HG03060 (cell line): Measurements from ENCODE around the gene SZT2.
"Not testable (repeated sequence)": the region's sequence is repeated elsewhere in the genome, so short reads cannot be mapped to it uniquely, and the experiment has no call there.

ENCODE experiments used
- ATAC-seq: cut with Tn5 transposase; IDR thresholded peaks from one replicate; pipeline ENCODE4 v1.9.1; 2021; ENCODE audit warnings: low read depth, moderate number of reproducible peaks; ENCODE audit not compliant: unreplicated experiment

Gene SZT2

GRCh38 chr1:43477716-43478115, 88.0 kb downstream of the SZT2 start:
- no peak for ATAC-seq

- ATAC-seq, result no peak
These were observed 89.7 kb downstream of the SZT2 start for GRCh38 chr1:43479414-43479813.

GRCh38 chr1:43481491-43481890, 91.8 kb downstream of the SZT2 start:
- ATAC-seq, result no peak

DNA sequence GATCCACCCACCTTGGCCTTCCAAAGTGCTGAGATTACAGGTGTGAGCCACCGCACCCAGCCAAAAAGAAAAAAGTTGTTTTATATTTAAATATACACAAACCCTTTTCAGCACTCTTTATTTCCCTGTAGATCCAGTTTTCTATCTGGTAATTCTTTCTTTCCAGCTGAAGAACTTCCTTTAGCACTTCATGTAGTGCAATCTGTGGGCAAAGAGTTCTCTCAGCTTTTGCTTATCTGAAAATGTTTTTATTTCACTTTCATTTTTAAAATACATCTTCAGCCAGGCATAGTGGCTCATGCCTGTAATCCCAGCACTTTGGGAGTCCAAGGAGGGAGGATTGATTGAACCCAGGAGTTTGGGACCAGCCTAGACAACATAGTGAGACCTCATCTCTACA, 92.5 kb downstream of the SZT2 start:
- no peak for ATAC-seq

- ATAC-seq, result no peak
These were observed 94.7 kb downstream of the SZT2 start for GRCh38 chr1:43484367-43484766.

GRCh38 chr1:43488165-43488564, 98.5 kb downstream of the SZT2 start:
- no peak for ATAC-seq

GRCh38 chr1:43491061-43491460, 101.4 kb downstream of the SZT2 start:
- ATAC-seq, result no peak

GRCh38 chr1:43492826-43493225, 103.1 kb downstream of the SZT2 start:
- no peak for ATAC-seq

DNA sequence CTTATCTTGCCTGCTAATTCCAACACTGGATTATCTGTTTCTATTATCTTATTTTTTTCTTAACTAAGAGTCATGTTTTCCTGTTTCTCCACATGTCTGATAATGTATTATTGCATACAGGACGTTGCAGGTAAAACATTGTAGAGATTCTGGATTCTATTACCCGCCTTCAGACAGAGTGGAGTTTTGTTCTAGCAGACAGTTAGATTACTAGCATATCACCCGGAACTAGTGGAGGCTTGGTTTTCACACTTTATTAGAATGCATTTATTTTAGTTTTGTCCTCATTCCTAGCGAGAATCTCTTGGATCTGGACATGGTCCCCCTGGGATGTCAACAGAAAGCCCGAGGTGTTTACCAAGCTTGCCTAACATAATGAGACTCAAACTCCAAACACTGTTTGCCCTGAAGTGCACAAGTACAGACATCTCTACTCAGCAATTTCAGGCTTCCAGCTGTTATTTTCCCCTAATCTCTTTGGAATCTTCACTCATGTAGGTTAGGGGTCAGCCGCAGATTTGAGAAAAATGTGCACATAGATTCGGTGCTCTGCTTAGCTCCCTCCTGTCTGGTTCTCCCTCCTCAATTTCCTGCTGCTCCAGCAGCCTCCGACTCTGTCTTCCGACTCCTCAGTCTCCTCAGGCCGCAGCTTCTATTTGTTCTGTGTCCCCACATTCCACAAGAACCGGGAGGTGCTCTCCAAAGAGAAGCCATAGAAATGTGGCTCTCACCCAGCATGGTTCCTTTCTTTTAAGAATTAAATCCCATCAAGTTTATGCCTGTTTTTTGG, 104.2 kb downstream of the SZT2 start:
- no peak for ATAC-seq

GRCh38 chr1:43495204-43495603, 105.5 kb downstream of the SZT2 start:
- ATAC-seq, result no peak

GRCh38 chr1:43499898-43500297, 110.2 kb downstream of the SZT2 start:
- no peak for ATAC-seq

DNA sequence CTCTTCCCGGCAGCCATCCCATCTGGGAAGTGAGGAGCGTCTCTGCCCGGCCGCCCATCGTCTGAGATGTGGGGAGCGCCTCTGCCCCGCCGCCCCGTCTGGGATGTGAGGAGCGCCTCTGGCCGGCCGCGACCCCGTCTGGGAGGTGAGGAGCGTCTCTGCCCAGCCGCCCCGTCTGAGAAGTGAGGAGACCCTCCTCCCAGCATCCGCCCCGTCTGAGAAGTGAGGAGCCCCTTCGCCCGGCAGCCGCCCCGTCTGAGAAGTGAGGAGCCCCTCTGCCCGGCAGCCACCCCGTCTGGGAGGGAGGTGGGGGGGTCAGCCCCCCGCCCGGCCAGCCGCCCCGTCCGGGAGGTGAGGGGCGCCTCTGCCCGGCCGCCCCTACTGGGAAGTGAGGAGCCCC, 112.1 kb downstream of the SZT2 start:
- not testable (repeated sequence) for ATAC-seq

DNA sequence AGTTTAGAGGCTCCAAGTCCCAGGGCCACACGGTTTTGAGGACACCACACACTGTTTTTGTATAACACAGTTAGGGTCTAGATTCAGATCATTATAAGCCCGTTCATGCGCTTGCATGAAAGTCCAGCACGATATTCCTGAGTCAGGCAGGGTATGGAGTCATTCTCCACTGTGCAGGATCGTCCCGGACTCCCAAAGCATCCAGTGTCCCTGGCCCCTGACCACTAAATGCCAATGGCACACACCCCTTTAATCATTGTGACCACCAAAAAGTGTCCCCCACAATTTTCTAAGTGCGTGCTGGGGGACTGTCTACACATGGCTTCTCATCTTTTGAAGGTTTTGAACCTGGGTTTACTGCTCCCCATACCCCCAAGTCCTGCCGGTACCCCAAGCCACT, 113.8 kb downstream of the SZT2 start:
- ATAC-seq, result no peak
